GM19468 (cell line): ENCODE data around the gene POP7.
"Not testable (repeated sequence)": the region's sequence is repeated elsewhere in the genome, so short reads cannot be mapped to it uniquely, and the experiment has no call there.

Experiments
- ATAC-seq: cut with Tn5 transposase; IDR thresholded peaks from one replicate; pipeline ENCODE4 v1.9.1; 2021; ENCODE audit warnings: mild to moderate bottlenecking, moderate library complexity, moderate number of reproducible peaks; ENCODE audit not compliant: unreplicated experiment; ENCODE audit errors: extremely low read depth

Gene POP7

GRCh38 chr7:100689230-100690135, 16.4 kb upstream of the POP7 start:
- no peak for ATAC-seq

- no peak for ATAC-seq
Measured at GRCh38 chr7:100691676-100692577, 14.0 kb upstream of the POP7 start.

GRCh38 chr7:100692578-100692961, 13.4 kb upstream of the POP7 start:
- no peak for ATAC-seq

- no peak for ATAC-seq
Measured at GRCh38 chr7:100693312-100694097, 12.4 kb upstream of the POP7 start.

- ATAC-seq = no peak
Measured at GRCh38 chr7:100694098-100694745, 11.7 kb upstream of the POP7 start, which contains the start of gene GIGYF1. TSS of gene GIGYF1 (minus strand) at chr7:100694250. CDS start at chr7:100688238, 6,012 bp downstream.

- ATAC-seq = no peak
Measured at GRCh38 chr7:100696123-100696521, 9.8 kb upstream of the POP7 start.

GRCh38 chr7:100699018-100699417, 6.9 kb upstream of the POP7 start:
- no peak for ATAC-seq

GRCh38 chr7:100701089-100701488, 4.8 kb upstream of the POP7 start:
- ATAC-seq = not testable (repeated sequence)

GRCh38 chr7:100705320-100705752, 585 bp upstream of the POP7 start:
- ATAC-seq = peak; percentile 17

GRCh38 chr7:100706672-100707311, 871 bp downstream of the POP7 start:
- ATAC-seq = no peak

GRCh38 chr7:100708395-100708794, 2.5 kb downstream of the POP7 start:
- no peak for ATAC-seq

- no peak for ATAC-seq
Measured at GRCh38 chr7:100710452-100710851, 4.5 kb downstream of the POP7 start.

- ATAC-seq = no peak
Measured at GRCh38 chr7:100711369-100711768, 5.4 kb downstream of the POP7 start.

GRCh38 chr7:100714725-100715124, 8.8 kb downstream of the POP7 start:
- no peak for ATAC-seq

GRCh38 chr7:100717073-100717472, 11.2 kb downstream of the POP7 start:
- not testable (repeated sequence) for ATAC-seq

GRCh38 chr7:100719523-100720278, 13.8 kb downstream of the POP7 start:
- no peak for ATAC-seq

GRCh38 chr7:100720279-100720670, 14.4 kb downstream of the POP7 start, which contains the start of gene EPO:
TSS of gene EPO (plus strand) at chr7:100720468. CDS start at chr7:100720981, 513 bp downstream.
- no peak for ATAC-seq
